ENCODE data around the gene TLR3. TPM values are rescaled to one million over a fixed set of nuclear protein-coding genes. Genes with fewer than 3 reads are reported as not detected.

Gene TLR3
- total RNA-seq (2.5 and 5.2 TPM in 2 replicates), polyA plus RNA-seq (1.6 TPM in 2 replicates), polyA minus RNA-seq (3.3 and 5.6 TPM in 2 replicates), Bru-seq, nascent RNA (percentile 41 among the genes with signal in this experiment), BruChase-seq, experiment 1, labeled RNA remaining after a 6-hour chase (percentile 45 among the genes with signal in this experiment), BruChase-seq, experiment 2, labeled RNA remaining after a 2-hour chase (percentile 38 among the genes with signal in this experiment)
- polyA plus RNA-seq (2011; cell fraction: cytosol; rRNA removed): 1.2 and 1.6 TPM in 2 replicates
- 1.1 and 1.2 TPM in 2 replicates for polyA plus RNA-seq (2011; cell fraction: nucleus; rRNA removed)
- 0.79 and 1.6 TPM in 2 replicates for polyA plus RNA-seq (2012)
- 1.3 TPM for polyA minus RNA-seq (2011; cell fraction: cytosol; rRNA and poly(A)+ RNA removed)
- polyA minus RNA-seq (2011; cell fraction: nucleus; rRNA and poly(A)+ RNA removed): 1.3 and 2.0 TPM in 2 replicates
- long read RNA-seq, full-length matches to known transcripts: 1 of 3 reads
- long read RNA-seq, partial matches to known transcripts: 1 of 3 reads
- long read RNA-seq, other reads (novel, unspliced or antisense): 1 of 3 reads

GRCh38 chr4:186068581-186069348 lies at the start of gene TLR3:
TSS of gene TLR3 (plus strand) at chr4:186069156. CDS start at chr4:186076620, 7,464 bp downstream.
- FAIRE-seq (peak; percentile 73), DNase-seq (ENCODE audit: low read depth, low spot score) (peak; percentile 67)
- intact Hi-C loops (cut with micrococcal nuclease): loop anchor here (1.0 kb wide), 4 partner anchors 69 to 519 kb away; partner anchors contain the start of gene CYP4V2

GRCh38 chr4:186019269-186019668 lies 49.7 kb upstream of the TLR3 start:
- Histone ChIP-seq H3K27me3 (ENCODE audit: control insufficient read depth in 2 of 2, insufficient read depth in 2 of 2, low read length in 2 of 2) (no peaks in the 10 kb centered on the region), H3K4me3 (replicated peaks in 1 of 3; ENCODE audit: insufficient read depth in 1 of 3, low read depth in 1 of 3, low read length in 3 of 3) (no peak overlapping the region), H3K4me1 (ENCODE audit: control insufficient read depth, extremely low read depth, insufficient read depth, low read length) (no peaks in the 10 kb centered on the region), H3K79me2 (ENCODE audit: control insufficient read depth, insufficient read depth, low read length) (no peaks in the 10 kb centered on the region), H3K9ac (replicated peaks; ENCODE audit: extremely low read depth, insufficient read depth, low read length) (no peak overlapping the region), H3K4me2 (ENCODE audit: insufficient read depth, low read length) (no peak overlapping the region), H2AFZ (ENCODE audit: low read depth, low read length) (no peak overlapping the region), H3K36me3 (ENCODE audit: control insufficient read depth in 2 of 2, extremely low read depth in 1 of 2, insufficient read depth in 2 of 2, low read length in 2 of 2) (no peaks in the 10 kb centered on the region), H4K20me1 (replicated peaks; ENCODE audit: control insufficient read depth, extremely low read depth, insufficient read depth, low read length) (no peaks in the 10 kb centered on the region), H3K9me1 (replicated peaks; ENCODE audit: control insufficient read depth, extremely low read depth, insufficient read depth, low read length) (no peaks in the 10 kb centered on the region), H3K9me3 (replicated peaks; ENCODE audit: control insufficient read depth, insufficient read depth, low read length) (no peaks in the 10 kb centered on the region), H3K27ac (ENCODE audit: insufficient read depth, low read depth, low read length) (no peak overlapping the region)
- intact Hi-C loops (cut with micrococcal nuclease) (no loop called here), dilution Hi-C loops (cut with MboI; ENCODE audit: extremely low pct_ligation_motif_present, low sequenced_read_pairs) (no loop called here)
- DNase-seq (ENCODE audit: low read depth, low spot score) (no peak), FAIRE-seq (no peak)
- ChIA-PET POLR2A (no interaction called here), CTCF (interaction anchor here (1.2 to 5.4 kb wide), 5 partner anchors 10 to 378 kb away, joined by 3 to 91 read pairs (median 4); no protein-coding TSS in a partner anchor)
- TF ChIP-seq FOS (IDR thresholded peaks at IDR 0.05; ENCODE audit: borderline replicate concordance, insufficient read depth, low read length) (no peak), CTCF (IDR thresholded peaks at IDR 0.05; ENCODE audit: extremely low read depth in 1 of 2, insufficient read depth in 1 of 2, low read depth in 1 of 2, low read length in 2 of 2) (no peak), MYC (IDR thresholded peaks at IDR 0.05; ENCODE audit: low read depth, low read length) (no peak), POLR2AphosphoS5 (IDR thresholded peaks at IDR 0.05; ENCODE audit: insufficient read depth, low read depth, low read length) (no peak), EZH2 (IDR thresholded peaks at IDR 0.05; ENCODE audit: borderline replicate concordance, low read depth, low read length, severe bottlenecking) (no peak), MAX (IDR thresholded peaks at IDR 0.05; ENCODE audit: insufficient read depth, insufficient read length) (no peak), GATA2 (IDR thresholded peaks at IDR 0.05; ENCODE audit: insufficient read depth, insufficient read length, low read depth, low read length) (no peak), JUN (IDR thresholded peaks at IDR 0.05; ENCODE audit: borderline replicate concordance, insufficient read depth, insufficient read length, low read depth) (no peak), POLR2A (IDR thresholded peaks at IDR 0.05; ENCODE audit: low read depth, low read length) (no peak)
- BruUV-seq (replicated peaks): no TSS peak

More at GRCh38 chr4:186068581-186069348, at the start of gene TLR3:
- Histone ChIP-seq H3K4me1 (ENCODE audit: control insufficient read depth, extremely low read depth, insufficient read depth, low read length) (peaks cover 8% of the 10 kb centered on the region), H3K4me2 (ENCODE audit: insufficient read depth, low read length) (peak within 1 kb of the TSS; percentile 98), H3K9ac (replicated peaks; ENCODE audit: extremely low read depth, insufficient read depth, low read length) (peak within 1 kb of the TSS; percentile 79), H3K27me3 (ENCODE audit: control insufficient read depth in 2 of 2, insufficient read depth in 2 of 2, low read length in 2 of 2) (peaks cover 0 to under 1% of the 10 kb centered on the region in 2 experiments), H3K27ac (ENCODE audit: insufficient read depth, low read depth, low read length) (no peak within 1 kb of the TSS), H3K9me3 (replicated peaks; ENCODE audit: control insufficient read depth, insufficient read depth, low read length) (no peaks in the 10 kb centered on the region), H2AFZ (ENCODE audit: low read depth, low read length) (peak within 1 kb of the TSS; percentile 86), H4K20me1 (replicated peaks; ENCODE audit: control insufficient read depth, extremely low read depth, insufficient read depth, low read length) (no peaks in the 10 kb centered on the region), H3K4me3 (replicated peaks in 1 of 3; ENCODE audit: insufficient read depth in 1 of 3, low read depth in 1 of 3, low read length in 3 of 3) (peak within 1 kb of the TSS; percentile 44 to 94 (median 84)), H3K79me2 (ENCODE audit: control insufficient read depth, insufficient read depth, low read length) (no peaks in the 10 kb centered on the region), H3K36me3 (ENCODE audit: control insufficient read depth in 2 of 2, extremely low read depth in 1 of 2, insufficient read depth in 2 of 2, low read length in 2 of 2) (no peaks in the 10 kb centered on the region), H3K9me1 (replicated peaks; ENCODE audit: control insufficient read depth, extremely low read depth, insufficient read depth, low read length) (no peaks in the 10 kb centered on the region)
- BruUV-seq (replicated peaks): no TSS peak
- dilution Hi-C loops (cut with MboI; ENCODE audit: extremely low pct_ligation_motif_present, low sequenced_read_pairs): no loop called here
- CTCF ChIA-PET: interaction anchor here (0.7 to 3.6 kb wide), 14 partner anchors 10 to 1064 kb away, joined by 3 to 65 read pairs (median 4); no protein-coding TSS in a partner anchor
- TF ChIP-seq MAX (IDR thresholded peaks at IDR 0.05; ENCODE audit: insufficient read depth, insufficient read length): no peak
- POLR2A ChIA-PET: no interaction called here
